Smooth muscle cell (in vitro differentiated cells): Measurements from ENCODE around the gene UNC5B. TPM values are rescaled to one million over a fixed set of nuclear protein-coding genes. Genes with fewer than 3 reads are reported as not detected.

ENCODE experiments used
- DNase-seq: peaks from one replicate; lab custom pipeline; 2025; ENCODE audit not compliant: unreplicated experiment; lab: John Stamatoyannopoulos, UW
- H2AFZ ChIP-seq: fragments of 200-600 bp; sonication (generic); 2 replicates; pipeline ENCODE4 v1.6.0; 2016; ENCODE audit warnings: antibody characterized with exemption, low read depth, mild to moderate bottlenecking
- H3F3A ChIP-seq: fragments of 200-600 bp; sonication (generic); 2 replicates; pipeline ENCODE4 v1.6.0; 2017; ENCODE audit warnings: antibody characterized with exemption, low read depth
- H3K27ac ChIP-seq: fragments of 200-600 bp; sonication (generic); 2 replicates; pipeline ENCODE4 v1.5.1; 2016; ENCODE audit warnings: low read depth, mild to moderate bottlenecking
- H3K27me3 ChIP-seq: fragments of 200-600 bp; sonication (generic); 2 replicates; pipeline ENCODE4 v1.6.1; 2016; ENCODE audit warnings: low read depth, mild to moderate bottlenecking
- H3K36me3 ChIP-seq: fragments of 200-600 bp; sonication (generic); 2 replicates; pipeline ENCODE4 v1.5.1; 2016; ENCODE audit warnings: low read depth
- H3K4me1 ChIP-seq: fragments of 200-600 bp; sonication (generic); 2 replicates; pipeline ENCODE4 v1.5.1; 2016; ENCODE audit warnings: low read depth
- H3K4me2 ChIP-seq: fragments of 200-600 bp; sonication (generic); 2 replicates; pipeline ENCODE4 v1.6.0; 2016; ENCODE audit warnings: mild to moderate bottlenecking
- H3K4me3 ChIP-seq: fragments of 200-600 bp; sonication (generic); 2 replicates; pipeline ENCODE4 v1.5.1; 2016; ENCODE audit warnings: mild to moderate bottlenecking
- H3K79me2 ChIP-seq: fragments of 200-600 bp; sonication (generic); 2 replicates; pipeline ENCODE4 v1.6.0; 2016; ENCODE audit warnings: low read depth, mild to moderate bottlenecking
- H3K9ac ChIP-seq: fragments of 200-600 bp; sonication (generic); 2 replicates; pipeline ENCODE4 v1.6.0; 2016; ENCODE audit warnings: low read depth
- H3K9me3 ChIP-seq: fragments of 200-600 bp; sonication (generic); replicated peaks from 2 replicates; pipeline ENCODE4 v1.5.1; 2016; ENCODE audit warnings: low read depth
- H4K20me1 ChIP-seq: fragments of 200-600 bp; sonication (generic); 2 replicates; pipeline ENCODE4 v1.6.0; 2016; ENCODE audit warnings: low read depth
- WGBS: methylation state at CpG from one replicate; pipeline ENCODE4 v1.1.7; 2016; ENCODE audit warnings: low lambda C conversion rate; 5-methylcytosine and 5-hydroxymethylcytosine counted together
- polyA plus RNA-seq: library from polyadenylated mRNA; unstranded; fragments of >200 nt; fragmentation: Nextera tagmentation; extraction: Ambion mirVana; gene quantifications from 2 replicates; pipeline ENCODE4 v1.2.1, GENCODE V29; 2016
- total RNA-seq: library from RNA; depleted of rRNA; stranded (reverse); fragments of >200 nt; gene quantifications from 2 replicates; pipeline ENCODE4 v1.2.3, GENCODE V29; 2014
- TF ChIP-seq, protein P1 (sequence below): fragments of 200-600 bp; sonication (generic); IDR thresholded peaks from 2 replicates; pipeline ENCODE4 v1.5.1; 2017; ENCODE audit warnings: borderline replicate concordance, mild to moderate bottlenecking, antibody characterized with exemption; ENCODE audit not compliant: insufficient read depth, poor library complexity, severe bottlenecking

Gene UNC5B
- total and polyA plus RNA-seq, 2 experiments from 2014 or later: 89.6 to 142 TPM

- Histone ChIP-seq H3K27ac (peak overlapping the region; percentile 91), H3K36me3 (no peaks in the 10 kb centered on the region), H3K79me2 (peaks cover 84% of the 10 kb centered on the region), H3K27me3 (no peaks in the 10 kb centered on the region), H3F3A (peaks cover 60% of the 10 kb centered on the region), H2AFZ (no peak overlapping the region), H4K20me1 (peaks cover 71% of the 10 kb centered on the region), H3K9me3 (no peaks in the 10 kb centered on the region), H3K4me3 (no peak overlapping the region), H3K4me2 (peak overlapping the region; percentile 80), H3K9ac (peak overlapping the region; percentile 32), H3K4me1 (peaks cover 54% of the 10 kb centered on the region)
- DNase-seq: no peak
- WGBS: 29% methylated on average over 13 of the region's 13 CpGs
- TF ChIP-seq, protein P1, sequence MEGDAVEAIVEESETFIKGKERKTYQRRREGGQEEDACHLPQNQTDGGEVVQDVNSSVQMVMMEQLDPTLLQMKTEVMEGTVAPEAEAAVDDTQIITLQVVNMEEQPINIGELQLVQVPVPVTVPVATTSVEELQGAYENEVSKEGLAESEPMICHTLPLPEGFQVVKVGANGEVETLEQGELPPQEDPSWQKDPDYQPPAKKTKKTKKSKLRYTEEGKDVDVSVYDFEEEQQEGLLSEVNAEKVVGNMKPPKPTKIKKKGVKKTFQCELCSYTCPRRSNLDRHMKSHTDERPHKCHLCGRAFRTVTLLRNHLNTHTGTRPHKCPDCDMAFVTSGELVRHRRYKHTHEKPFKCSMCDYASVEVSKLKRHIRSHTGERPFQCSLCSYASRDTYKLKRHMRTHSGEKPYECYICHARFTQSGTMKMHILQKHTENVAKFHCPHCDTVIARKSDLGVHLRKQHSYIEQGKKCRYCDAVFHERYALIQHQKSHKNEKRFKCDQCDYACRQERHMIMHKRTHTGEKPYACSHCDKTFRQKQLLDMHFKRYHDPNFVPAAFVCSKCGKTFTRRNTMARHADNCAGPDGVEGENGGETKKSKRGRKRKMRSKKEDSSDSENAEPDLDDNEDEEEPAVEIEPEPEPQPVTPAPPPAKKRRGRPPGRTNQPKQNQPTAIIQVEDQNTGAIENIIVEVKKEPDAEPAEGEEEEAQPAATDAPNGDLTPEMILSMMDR: no peak
Measured at GRCh38 chr10:71259815-71260501, 47.6 kb downstream of the UNC5B start.

- Histone ChIP-seq H3K4me1 (peaks cover 46% of the 10 kb centered on the region), H3K9ac (peak overlapping the region; percentile 32), H3K9me3 (no peaks in the 10 kb centered on the region), H3K36me3 (no peaks in the 10 kb centered on the region), H3K79me2 (peaks cover 84% of the 10 kb centered on the region), H4K20me1 (peaks cover 71% of the 10 kb centered on the region), H3F3A (peaks cover 53% of the 10 kb centered on the region), H3K27ac (peak overlapping the region; percentile 91), H3K4me3 (no peak overlapping the region), H3K27me3 (no peaks in the 10 kb centered on the region), H3K4me2 (peak overlapping the region; percentile 80), H2AFZ (no peak overlapping the region)
- peak; percentile 55 for DNase-seq
- 6% methylated on average over 13 of the region's 13 CpGs for WGBS
- TF ChIP-seq, protein P1: no peak
Measured at GRCh38 chr10:71260622-71261325, 48.4 kb downstream of the UNC5B start.

GRCh38 chr10:71262027-71262426 lies 49.7 kb downstream of the UNC5B start:
- no peaks in the 10 kb centered on the region for H3K9me3 ChIP-seq
- H3K27ac ChIP-seq: peak overlapping the region; percentile 91
- no peak overlapping the region for H2AFZ ChIP-seq
- peaks cover 51% of the 10 kb centered on the region for H3K4me1 ChIP-seq
- TF ChIP-seq, protein P1: no peak
- no peaks in the 10 kb centered on the region for H3K36me3 ChIP-seq
- H3K4me3 ChIP-seq: no peak overlapping the region
- no peak for DNase-seq
- peak overlapping the region; percentile 80 for H3K4me2 ChIP-seq
- H3K9ac ChIP-seq: no peak overlapping the region
- H3K79me2 ChIP-seq: peaks cover 84% of the 10 kb centered on the region
- H3K27me3 ChIP-seq: no peaks in the 10 kb centered on the region
- H4K20me1 ChIP-seq: peaks cover 71% of the 10 kb centered on the region
- peaks cover 48% of the 10 kb centered on the region for H3F3A ChIP-seq
- under 1% methylated on average over 8 of the region's 8 CpGs for WGBS
